ENCODE measurements around the gene CCDC152. TPM values are rescaled to one million over a fixed set of nuclear protein-coding genes. Genes with fewer than 3 reads are reported as not detected.

CCDC152 gene
- total and polyA plus RNA-seq, 2 donors (not counting 3 experiments of a cell fraction or from before 2014, with no cell fraction given) = 0.48 to 2.8 TPM

DNA sequence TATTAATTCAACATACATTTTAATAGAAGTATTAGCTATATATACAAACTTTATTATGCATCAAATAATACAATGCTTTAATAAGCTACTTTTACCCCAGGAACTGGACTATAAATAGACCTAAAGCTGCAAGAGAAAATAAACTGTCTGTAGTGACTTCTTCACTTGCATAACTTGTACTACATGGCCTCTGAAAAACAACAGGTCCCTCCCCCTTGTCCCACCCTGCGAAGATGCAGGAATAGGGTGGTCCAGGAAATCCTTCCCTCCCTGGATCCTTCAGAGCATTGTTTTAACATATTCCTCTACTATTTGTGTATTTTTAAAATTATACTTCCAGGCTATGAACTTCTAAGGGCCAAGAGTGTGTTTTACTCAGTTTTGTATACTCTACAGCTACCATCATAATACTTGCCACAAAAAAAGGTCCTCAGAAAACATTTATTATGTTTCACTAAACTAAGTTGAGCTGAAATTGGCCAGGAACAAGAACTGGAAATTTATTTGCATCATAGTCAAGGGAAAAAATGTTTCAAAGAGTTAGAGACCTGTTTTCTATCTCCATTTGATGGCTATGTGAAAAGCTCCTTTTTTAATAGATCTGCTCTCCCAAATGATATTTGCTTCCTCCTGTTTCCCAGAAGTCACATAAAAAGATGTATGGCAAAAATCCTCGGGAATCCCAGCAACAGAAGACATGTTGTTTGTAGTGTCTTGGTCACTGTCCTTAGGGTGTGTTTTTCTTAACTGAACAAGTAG, 70.3 kb downstream of the CCDC152 start:
- FAIRE-seq (no peak), DNase-seq (ENCODE audit: low read depth, low spot score) (no peak)
- intact Hi-C loops (cut with micrococcal nuclease) (no loop called here), dilution Hi-C loops (cut with MboI; ENCODE audit: extremely low pct_ligation_motif_present, low sequenced_read_pairs) (no loop called here)
- H3K4me2 ChIP-seq (ENCODE audit: insufficient read depth, low read length) = no peak overlapping the region
- TF ChIP-seq, protein P1, sequence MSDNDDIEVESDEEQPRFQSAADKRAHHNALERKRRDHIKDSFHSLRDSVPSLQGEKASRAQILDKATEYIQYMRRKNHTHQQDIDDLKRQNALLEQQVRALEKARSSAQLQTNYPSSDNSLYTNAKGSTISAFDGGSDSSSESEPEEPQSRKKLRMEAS (IDR thresholded peaks at IDR 0.05; ENCODE audit: insufficient read depth, insufficient read length) = no peak
- TF ChIP-seq FOS (IDR thresholded peaks at IDR 0.05; ENCODE audit: borderline replicate concordance, insufficient read depth, low read length) = no peak
- TF ChIP-seq POLR2A (IDR thresholded peaks at IDR 0.05; ENCODE audit: low read depth, low read length) = no peak
- H3K4me3 ChIP-seq (replicated peaks in 1 of 3; ENCODE audit: insufficient read depth in 1 of 3, low read depth in 1 of 3, low read length in 3 of 3) = no peak overlapping the region
- peaks cover 0 to 2% of the 10 kb centered on the region in 2 experiments for H3K27me3 ChIP-seq (ENCODE audit: control insufficient read depth in 2 of 2, insufficient read depth in 2 of 2, low read length in 2 of 2)
- ChIA-PET POLR2A (no interaction called here), CTCF (interaction anchor here (1.3 kb wide), 1 partner anchor 12 kb away, joined by 3 read pairs; no protein-coding TSS in a partner anchor)
- H3K79me2 ChIP-seq (ENCODE audit: control insufficient read depth, insufficient read depth, low read length) = no peaks in the 10 kb centered on the region
- H2AFZ ChIP-seq (ENCODE audit: low read depth, low read length) = no peak overlapping the region
- no peak overlapping the region for H3K9ac ChIP-seq (replicated peaks; ENCODE audit: extremely low read depth, insufficient read depth, low read length)
- no peaks in the 10 kb centered on the region for H3K4me1 ChIP-seq (ENCODE audit: control insufficient read depth, extremely low read depth, insufficient read depth, low read length)
- H3K27ac ChIP-seq (ENCODE audit: insufficient read depth, low read depth, low read length) = no peak overlapping the region
- H3K36me3 ChIP-seq (ENCODE audit: control insufficient read depth in 2 of 2, extremely low read depth in 1 of 2, insufficient read depth in 2 of 2, low read length in 2 of 2) = no peaks in the 10 kb centered on the region
- no peaks in the 10 kb centered on the region for H3K9me3 ChIP-seq (replicated peaks; ENCODE audit: control insufficient read depth, insufficient read depth, low read length)
- BruUV-seq (replicated peaks) = no TSS peak
- no peaks in the 10 kb centered on the region for H4K20me1 ChIP-seq (replicated peaks; ENCODE audit: control insufficient read depth, extremely low read depth, insufficient read depth, low read length)
- no peaks in the 10 kb centered on the region for H3K9me1 ChIP-seq (replicated peaks; ENCODE audit: control insufficient read depth, extremely low read depth, insufficient read depth, low read length)

DNA sequence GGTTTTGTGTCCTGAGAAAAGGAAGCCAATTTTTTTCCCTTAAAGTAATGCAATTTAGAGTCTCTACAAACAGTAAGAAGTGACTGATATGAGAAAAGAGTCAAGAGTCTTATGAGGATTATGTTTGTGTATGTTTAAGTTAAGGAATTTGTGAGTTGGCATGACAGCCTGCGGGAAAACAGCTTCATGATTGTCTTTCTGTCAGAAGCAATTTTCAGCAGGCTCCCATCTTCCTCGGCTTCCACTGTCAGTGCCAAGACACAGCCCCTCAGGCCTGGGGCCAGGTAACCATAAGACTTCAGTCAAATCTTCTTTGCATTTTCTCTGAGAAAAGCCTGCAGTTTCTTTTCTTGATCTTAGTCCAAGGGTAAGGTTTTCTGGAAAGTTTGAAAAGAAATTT, 72.1 kb downstream of the CCDC152 start:
- POLR2A ChIA-PET = no interaction called here
- dilution Hi-C loops (cut with MboI; ENCODE audit: extremely low pct_ligation_motif_present, low sequenced_read_pairs) = no loop called here

More for the DNA sequence above, 72.1 kb downstream of the CCDC152 start:
- CTCF ChIA-PET = no interaction called here
- Histone ChIP-seq H3K4me3 (replicated peaks in 1 of 3; ENCODE audit: insufficient read depth in 1 of 3, low read depth in 1 of 3, low read length in 3 of 3) (no peak overlapping the region), H4K20me1 (replicated peaks; ENCODE audit: control insufficient read depth, extremely low read depth, insufficient read depth, low read length) (no peaks in the 10 kb centered on the region), H3K27ac (ENCODE audit: insufficient read depth, low read depth, low read length) (no peak overlapping the region), H3K36me3 (ENCODE audit: control insufficient read depth in 2 of 2, extremely low read depth in 1 of 2, insufficient read depth in 2 of 2, low read length in 2 of 2) (no peaks in the 10 kb centered on the region), H3K9me1 (replicated peaks; ENCODE audit: control insufficient read depth, extremely low read depth, insufficient read depth, low read length) (no peaks in the 10 kb centered on the region), H3K4me1 (ENCODE audit: control insufficient read depth, extremely low read depth, insufficient read depth, low read length) (no peaks in the 10 kb centered on the region), H3K27me3 (ENCODE audit: control insufficient read depth in 2 of 2, insufficient read depth in 2 of 2, low read length in 2 of 2) (peaks cover 0 to 2% of the 10 kb centered on the region in 2 experiments), H2AFZ (ENCODE audit: low read depth, low read length) (no peak overlapping the region), H3K9ac (replicated peaks; ENCODE audit: extremely low read depth, insufficient read depth, low read length) (no peak overlapping the region), H3K4me2 (ENCODE audit: insufficient read depth, low read length) (no peak overlapping the region), H3K79me2 (ENCODE audit: control insufficient read depth, insufficient read depth, low read length) (no peaks in the 10 kb centered on the region), H3K9me3 (replicated peaks; ENCODE audit: control insufficient read depth, insufficient read depth, low read length) (no peaks in the 10 kb centered on the region)
- DNase-seq (ENCODE audit: low read depth, low spot score) (no peak), FAIRE-seq (no peak)
- intact Hi-C loops (cut with micrococcal nuclease) = no loop called here
- TF ChIP-seq MYC (IDR thresholded peaks at IDR 0.05; ENCODE audit: low read depth, low read length) = no peak
- TF ChIP-seq GATA2 (IDR thresholded peaks at IDR 0.05; ENCODE audit: insufficient read depth, insufficient read length, low read depth, low read length) = no peak
- TF ChIP-seq JUN (IDR thresholded peaks at IDR 0.05; ENCODE audit: borderline replicate concordance, insufficient read depth, insufficient read length, low read depth) = no peak
- TF ChIP-seq POLR2A (IDR thresholded peaks at IDR 0.05; ENCODE audit: low read depth, low read length) = no peak
- no peak for TF ChIP-seq FOS (IDR thresholded peaks at IDR 0.05; ENCODE audit: borderline replicate concordance, insufficient read depth, low read length)
- TF ChIP-seq, protein P2, sequence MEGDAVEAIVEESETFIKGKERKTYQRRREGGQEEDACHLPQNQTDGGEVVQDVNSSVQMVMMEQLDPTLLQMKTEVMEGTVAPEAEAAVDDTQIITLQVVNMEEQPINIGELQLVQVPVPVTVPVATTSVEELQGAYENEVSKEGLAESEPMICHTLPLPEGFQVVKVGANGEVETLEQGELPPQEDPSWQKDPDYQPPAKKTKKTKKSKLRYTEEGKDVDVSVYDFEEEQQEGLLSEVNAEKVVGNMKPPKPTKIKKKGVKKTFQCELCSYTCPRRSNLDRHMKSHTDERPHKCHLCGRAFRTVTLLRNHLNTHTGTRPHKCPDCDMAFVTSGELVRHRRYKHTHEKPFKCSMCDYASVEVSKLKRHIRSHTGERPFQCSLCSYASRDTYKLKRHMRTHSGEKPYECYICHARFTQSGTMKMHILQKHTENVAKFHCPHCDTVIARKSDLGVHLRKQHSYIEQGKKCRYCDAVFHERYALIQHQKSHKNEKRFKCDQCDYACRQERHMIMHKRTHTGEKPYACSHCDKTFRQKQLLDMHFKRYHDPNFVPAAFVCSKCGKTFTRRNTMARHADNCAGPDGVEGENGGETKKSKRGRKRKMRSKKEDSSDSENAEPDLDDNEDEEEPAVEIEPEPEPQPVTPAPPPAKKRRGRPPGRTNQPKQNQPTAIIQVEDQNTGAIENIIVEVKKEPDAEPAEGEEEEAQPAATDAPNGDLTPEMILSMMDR (IDR thresholded peaks at IDR 0.05; ENCODE audit: extremely low read depth in 1 of 2, insufficient read depth in 1 of 2, low read depth in 1 of 2, low read length in 2 of 2) = no peak
- no peak for TF ChIP-seq EZH2 (IDR thresholded peaks at IDR 0.05; ENCODE audit: borderline replicate concordance, low read depth, low read length, severe bottlenecking)
- TF ChIP-seq, protein P1 (IDR thresholded peaks at IDR 0.05; ENCODE audit: insufficient read depth, insufficient read length) = no peak
- BruUV-seq (replicated peaks) = no TSS peak
